IMR-90 (cell line): Measurements from ENCODE around the gene CCR8. TPM values are rescaled to one million over a fixed set of nuclear protein-coding genes. Genes with fewer than 3 reads are reported as not detected.

ENCODE experiments used
- ATAC-seq: fragments of 200-7000 bp; cut with Tn5 transposase; 2 replicates; pipeline ENCODE4 v1.9.1; 2020; ENCODE audit warnings: low read depth, mild to moderate bottlenecking, moderate library complexity
- BruUV-seq: library from RNA; stranded (reverse); fragments of 400-500 nt; replicated peaks from 2 replicates; lab custom pipeline; 2021; lab: Mats Ljungman, UMichigan
- CTCF ChIA-PET: fragments of 300-600 bp; formaldehyde crosslinking; extraction: SDS; loops from one replicate; lab custom pipeline; 2021; ENCODE audit warnings: antibody characterized with exemption; lab: Yijun Ruan, JAX
- POLR2A ChIA-PET: fragments of 300-600 bp; sonication (Branson Sonifier 250); formaldehyde crosslinking; loops from one replicate; lab custom pipeline; 2022; ENCODE audit warnings: antibody characterized with exemption; ENCODE audit not compliant: unreplicated experiment; lab: Charles Lee
- DNase-seq: peaks from one replicate; pipeline ENCODE4 v3.0.0; 2013
- H2AFZ ChIP-seq: replicated peaks from 2 replicates; pipeline ENCODE3; 2013; ENCODE audit warnings: low read length, mild to moderate bottlenecking; ENCODE audit not compliant: poor library complexity
- H2AK5ac ChIP-seq: 2 replicates; pipeline ENCODE4 v1.6.1; 2013; ENCODE audit warnings: low read depth, low read length, inconsistent platforms
- H2AK9ac ChIP-seq: replicated peaks from 2 replicates; pipeline ENCODE3; 2013; ENCODE audit warnings: mild to moderate bottlenecking, low read depth, low read length, moderate library complexity; ENCODE audit not compliant: poor library complexity
- H2BK120ac ChIP-seq: 2 replicates; pipeline ENCODE4 v1.6.1; 2013; ENCODE audit warnings: low read depth, low read length, inconsistent platforms
- H2BK15ac ChIP-seq: 3 replicates; pipeline ENCODE4 v1.6.1; 2013; ENCODE audit warnings: low read depth, low read length, inconsistent platforms
- H2BK20ac ChIP-seq: 2 replicates; pipeline ENCODE4 v1.6.1; 2013; ENCODE audit warnings: low read depth, mild to moderate bottlenecking, inconsistent platforms, low read length, moderate library complexity
- H2BK5ac ChIP-seq: 2 replicates; pipeline ENCODE4 v1.6.1; 2013; ENCODE audit warnings: mild to moderate bottlenecking, low read depth, low read length, inconsistent platforms; ENCODE audit not compliant: poor library complexity, severe bottlenecking
- H3K14ac ChIP-seq: replicated peaks from 2 replicates; pipeline ENCODE4 v1.6.1; 2013; ENCODE audit warnings: low read depth, low read length, inconsistent platforms
- H3K18ac ChIP-seq: 2 replicates; pipeline ENCODE4 v1.6.1; 2013; ENCODE audit warnings: low read depth, low read length, control low read depth
- H3K23ac ChIP-seq: 2 replicates; pipeline ENCODE4 v1.6.1; 2013; ENCODE audit warnings: low read depth, low read length, inconsistent platforms
- H3K27ac ChIP-seq: 2 replicates; pipeline ENCODE4 v1.5.1; 2013; ENCODE audit warnings: mild to moderate bottlenecking, control low read depth, low read length; ENCODE audit not compliant: insufficient read depth
- H3K27me3 ChIP-seq: 2 replicates; pipeline ENCODE4 v1.6.1; 2013; ENCODE audit warnings: low read length; ENCODE audit not compliant: control insufficient read depth, insufficient read depth
- H3K36me3 ChIP-seq: 2 replicates; pipeline ENCODE4 v1.6.1; 2013; ENCODE audit warnings: low read length, mixed read lengths; ENCODE audit not compliant: control insufficient read depth, insufficient read depth
- H3K4ac ChIP-seq: 2 replicates; pipeline ENCODE4 v1.6.1; 2013; ENCODE audit warnings: low read depth, low read length, inconsistent platforms
- H3K4me1 ChIP-seq: 2 replicates; pipeline ENCODE4 v1.6.1; 2013; ENCODE audit warnings: low read length, mixed read lengths; ENCODE audit not compliant: control insufficient read depth, insufficient read depth
- H3K4me2 ChIP-seq: 2 replicates; pipeline ENCODE4 v1.6.1; 2013; ENCODE audit warnings: low read depth, mild to moderate bottlenecking, control low read depth, low read length, moderate library complexity
- H3K4me3 ChIP-seq: 2 replicates; pipeline ENCODE4 v1.5.1; 2013; ENCODE audit warnings: low read depth, mild to moderate bottlenecking, control low read depth, low read length, moderate library complexity; ENCODE audit not compliant: insufficient read depth
- H3K56ac ChIP-seq: 2 replicates; pipeline ENCODE4 v1.6.1; 2013; ENCODE audit warnings: low read length, inconsistent platforms; ENCODE audit not compliant: insufficient read depth; ENCODE audit errors: extremely low read depth
- H3K79me1 ChIP-seq, 2 experiments: 2 replicates each; pipeline ENCODE4 v1.6.1; 2013; ENCODE audit warnings: low read length in 2 of 2, inconsistent platforms in 1 of 2, low read depth in 1 of 2
- H3K9ac ChIP-seq: 2 replicates; pipeline ENCODE4 v1.6.1; 2013; ENCODE audit warnings: low read depth, low read length, control low read depth
- H3K9me1 ChIP-seq: 2 replicates; pipeline ENCODE4 v1.6.1; 2013; ENCODE audit warnings: low read length, inconsistent platforms; ENCODE audit not compliant: insufficient read depth
- H3K9me3 ChIP-seq: 2 replicates; pipeline ENCODE4 v1.6.1; 2013; ENCODE audit warnings: low read length; ENCODE audit not compliant: control insufficient read depth, insufficient read depth
- H4K20me1 ChIP-seq: 2 replicates; pipeline ENCODE4 v1.6.1; 2013; ENCODE audit warnings: low read length, inconsistent platforms; ENCODE audit not compliant: insufficient read depth
- H4K5ac ChIP-seq: 2 replicates; pipeline ENCODE4 v1.6.1; 2013; ENCODE audit warnings: mild to moderate bottlenecking, low read depth, low read length, control low read depth
- H4K8ac ChIP-seq, 2 experiments: 2 replicates each; pipeline ENCODE4 v1.6.1; 2013; ENCODE audit warnings: low read depth in 2 of 2, low read length in 2 of 2, control low read depth in 1 of 2, inconsistent platforms in 1 of 2
- H4K91ac ChIP-seq: 2 replicates; pipeline ENCODE4 v1.6.1; 2013; ENCODE audit warnings: low read depth, low read length, inconsistent platforms; ENCODE audit not compliant: insufficient read depth
- CHD1 ChIP-seq: IDR thresholded peaks from 2 replicates; pipeline ENCODE4 v1.6.1; 2012; ENCODE audit warnings: low read depth, low read length, improper control_type of control experiment
- MAFK ChIP-seq: IDR thresholded peaks from 2 replicates; pipeline ENCODE4 v1.6.1; 2012; ENCODE audit warnings: low read depth, low read length, improper control_type of control experiment
- NFE2L2 ChIP-seq: fragments of 150-350 bp; IDR thresholded peaks from 2 replicates; pipeline ENCODE4 v1.6.1; 2016; ENCODE audit warnings: low read depth, mild to moderate bottlenecking, low read length
- RFX5 ChIP-seq: IDR thresholded peaks from 2 replicates; pipeline ENCODE4 v1.8.0; 2012; ENCODE audit warnings: low read depth, mild to moderate bottlenecking, low read length, moderate library complexity
- SMC3 ChIP-seq: fragments of 150-350 bp; IDR thresholded peaks from 2 replicates; pipeline ENCODE4 v1.6.1; 2016; ENCODE audit warnings: low read depth, mild to moderate bottlenecking, antibody characterized with exemption, low read length, moderate library complexity
- WGBS, 2 experiments: methylation state at CpG; one replicate each; pipeline versions ENCODE4 v1.1.5 to v1.1.7; 2013; ENCODE audit warnings: missing lambda C conversion rate in 2 of 2; ENCODE audit not compliant: insufficient read length in 1 of 2; ENCODE audit errors: extremely low coverage in 2 of 2; 5-methylcytosine and 5-hydroxymethylcytosine counted together
- dilution Hi-C: fragments of 300-500 bp; cut with HindIII; formaldehyde crosslinking; loops from one replicate; pipeline ENCODE4 v1.14.3; 2018; ENCODE audit warnings: low sequenced_read_pairs; ENCODE audit not compliant: unreplicated experiment
- in situ Hi-C: fragments of 300-500 bp; cut with MboI; formaldehyde crosslinking; loops from 3 replicates; pipeline ENCODE4 v1.14.3; 2019; ENCODE audit warnings: low sequenced_read_pairs, inconsistent platforms, mixed read lengths
- intact Hi-C: fragments of 100-400 bp; cut with micrococcal nuclease; formaldehyde crosslinking; loops from 2 replicates; pipeline ENCODE4 v1.10.0; 2022
- polyA plus RNA-seq, 3 experiments: library from polyadenylated mRNA; depleted of rRNA; stranded (reverse); fragments of >200 nt; gene quantifications; 2 replicates each; pipeline ENCODE4 v1.2.3, GENCODE V29; 2012; ENCODE audit warnings: low replicate concordance in 1 of 3
- total RNA-seq: library from RNA; depleted of rRNA; stranded (reverse); fragments of >200 nt; gene quantifications from 2 replicates; pipeline ENCODE4 v1.2.3, GENCODE V29; 2012
- TF ChIP-seq, protein P1 (sequence below): fragments of 150-350 bp; IDR thresholded peaks from 2 replicates; pipeline ENCODE4 v1.6.1; 2016; ENCODE audit warnings: low read depth, mild to moderate bottlenecking, low read length, moderate library complexity, borderline replicate concordance

The CCR8 gene
- total and polyA plus RNA-seq, 2 of the 4 experiments (the other 2 are of a cell fraction): not detected

GRCh38 chr3:39290255-39290654, 39.3 kb upstream of the CCR8 start:
- Histone ChIP-seq H3K4me2 (no peak overlapping the region), H3K27me3 (no peaks in the 10 kb centered on the region), H3K9me3 (no peaks in the 10 kb centered on the region), H2AK5ac (no peak overlapping the region), H2BK5ac (no peak overlapping the region), H4K91ac (no peak overlapping the region), H2AFZ (peak overlapping the region; percentile 65), H3K56ac (no peak overlapping the region), H4K20me1 (no peaks in the 10 kb centered on the region; the same call in 1 of the 2 replicates), H2AK9ac (no peak overlapping the region), H3K27ac (no peak overlapping the region), H3K4me3 (no peak overlapping the region), H3K14ac (no peak overlapping the region), H3K23ac (no peak overlapping the region; the same call in 1 of the 2 replicates), H3K9ac (no peak overlapping the region), H3K4ac (no peak overlapping the region), H3K9me1 (no peaks in the 10 kb centered on the region), H3K4me1 (no peaks in the 10 kb centered on the region), H2BK120ac (no peak overlapping the region), H4K8ac (no peak overlapping the region), H3K18ac (no peak overlapping the region), H3K79me1 (no peaks in the 10 kb centered on the region), H2BK15ac (no peak overlapping the region), H4K5ac (no peak overlapping the region), H3K36me3 (no peaks in the 10 kb centered on the region), H2BK20ac (no peak overlapping the region)
- DNase-seq (no peak), ATAC-seq (no peak)
- ChIA-PET CTCF (interaction anchor here (1.0 to 4.4 kb wide), 2 partner anchors 99 to 164 kb away, joined by 3 to 41 read pairs; no protein-coding TSS in a partner anchor), POLR2A (no interaction called here)
- no CpG with 5 or more reads among the region's 4 CpGs for WGBS, 2 experiments
- in situ Hi-C loops (no loop called here), intact Hi-C loops (no loop called here), dilution Hi-C loops (no loop called here)
- no TSS peak for BruUV-seq
- TF ChIP-seq CHD1 (no peak), NFE2L2 (no peak), RFX5 (no peak), SMC3 (no peak), MAFK (no peak)
- TF ChIP-seq, protein P1, sequence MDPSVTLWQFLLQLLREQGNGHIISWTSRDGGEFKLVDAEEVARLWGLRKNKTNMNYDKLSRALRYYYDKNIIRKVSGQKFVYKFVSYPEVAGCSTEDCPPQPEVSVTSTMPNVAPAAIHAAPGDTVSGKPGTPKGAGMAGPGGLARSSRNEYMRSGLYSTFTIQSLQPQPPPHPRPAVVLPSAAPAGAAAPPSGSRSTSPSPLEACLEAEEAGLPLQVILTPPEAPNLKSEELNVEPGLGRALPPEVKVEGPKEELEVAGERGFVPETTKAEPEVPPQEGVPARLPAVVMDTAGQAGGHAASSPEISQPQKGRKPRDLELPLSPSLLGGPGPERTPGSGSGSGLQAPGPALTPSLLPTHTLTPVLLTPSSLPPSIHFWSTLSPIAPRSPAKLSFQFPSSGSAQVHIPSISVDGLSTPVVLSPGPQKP: no peak
